ENCODE results near the gene ITPA. TPM values are rescaled to one million over a fixed set of nuclear protein-coding genes. Genes with fewer than 3 reads are reported as not detected.

The ITPA gene
- total and polyA plus RNA-seq, 2 experiments from 2014 or later = 57.5 to 81.7 TPM

DNA sequence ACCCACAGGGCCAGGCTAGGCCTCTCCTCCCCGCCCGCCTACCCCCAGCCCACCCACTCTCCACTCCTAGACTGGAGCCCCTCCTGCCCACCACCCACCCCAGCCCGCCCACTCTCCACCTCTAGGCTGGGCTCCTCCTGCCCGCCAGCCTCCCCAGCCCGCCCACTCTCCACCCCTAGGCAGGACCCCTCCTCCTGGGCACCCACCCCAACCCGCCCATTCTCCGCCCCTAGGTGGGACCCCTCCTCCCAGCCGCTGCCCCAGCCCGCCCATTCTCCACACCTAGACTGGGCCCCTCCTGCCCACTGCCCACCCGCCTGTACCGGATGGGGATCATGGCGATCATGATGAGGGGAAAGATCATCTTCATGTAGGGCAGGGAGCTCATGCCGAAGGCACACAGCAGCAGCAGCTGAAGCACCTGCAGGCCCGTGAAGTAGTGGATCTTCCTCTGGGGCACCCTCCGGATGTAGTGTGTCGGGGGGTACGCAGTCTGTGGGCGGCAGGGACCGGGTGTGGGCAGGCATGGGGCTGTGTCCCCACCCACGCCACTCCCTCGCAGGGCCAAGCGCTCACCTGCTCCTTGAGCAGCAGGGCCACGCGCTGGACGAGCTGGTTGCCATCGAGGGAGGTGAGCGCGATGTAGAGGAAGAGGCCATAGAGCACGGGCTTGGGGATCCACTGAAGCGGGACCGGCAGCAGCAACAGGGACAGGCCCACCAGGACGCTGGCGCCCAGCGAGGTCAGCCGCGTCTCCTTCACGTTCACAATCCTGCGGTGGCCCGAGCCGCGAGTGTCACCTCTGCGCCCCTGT, 18.8 kb downstream of the ITPA start:
- Histone ChIP-seq H3K4me1 (ENCODE audit: insufficient read depth) (no peaks in the 10 kb centered on the region; the same call in 1 of the 2 replicates), H3F3A (replicated peaks; ENCODE audit: low read depth) (no peaks in the 10 kb centered on the region), H4K20me1 (replicated peaks; ENCODE audit: insufficient read depth) (no peaks in the 10 kb centered on the region), H3K9me2 (ENCODE audit: insufficient read depth) (no peaks in the 10 kb centered on the region), H3K36me3 (ENCODE audit: insufficient read depth) (no peaks in the 10 kb centered on the region), H3K4me2 (no peak overlapping the region), H3K79me2 (replicated peaks; ENCODE audit: insufficient read depth) (no peaks in the 10 kb centered on the region), H3K27me3 (ENCODE audit: insufficient read depth) (no peaks in the 10 kb centered on the region), H3K4me3 (no peak overlapping the region), H2AFZ (no peak overlapping the region), H3K27ac (ENCODE audit: low read depth) (no peak overlapping the region)
- Mint-ChIP-seq H3K36me3 (ENCODE audit: low read depth) (peaks cover 17% of the 10 kb centered on the region; the same call in 2 of the 3 replicates), H3K9me3 (no peaks in the 10 kb centered on the region), H3K27ac (no peak overlapping the region), H3K4me3 (no peak overlapping the region), H3K27me3 (ENCODE audit: insufficient read depth, low read depth, poor library complexity) (peaks cover 6% of the 10 kb centered on the region), H3K4me1 (peaks cover 1% of the 10 kb centered on the region; the same call in 1 of the 3 replicates)
- DNase-seq (ENCODE audit: low spot score) = no peak
- ATAC-seq = peak; percentile 31
- TF ChIP-seq CTCF (conservative IDR thresholded peaks at IDR 0.05; ENCODE audit: low read depth in 2 of 2) (no peak), ZNF331 (CRISPR knock-in tag; IDR thresholded peaks at IDR 0.05; ENCODE audit: low read depth) (no peak), STAT1 (IDR thresholded peaks at IDR 0.05; ENCODE audit: unreplicated experiment) (no peak), JUNB (IDR thresholded peaks at IDR 0.05; ENCODE audit: unreplicated experiment) (no peak), NANOG (IDR thresholded peaks at IDR 0.05; ENCODE audit: borderline replicate concordance) (no peak), EZH2phosphoT487 (IDR thresholded peaks at IDR 0.05; ENCODE audit: unreplicated experiment) (no peak), CREB1 (CRISPR knock-in tag; IDR thresholded peaks at IDR 0.05; ENCODE audit: low read depth) (no peak), ETS1 (IDR thresholded peaks at IDR 0.05) (no peak), ZNF114 (CRISPR knock-in tag; IDR thresholded peaks at IDR 0.05) (no peak), EZH2 (IDR thresholded peaks at IDR 0.05; ENCODE audit: low read depth, unreplicated experiment) (no peak), POLR2AphosphoS5 (IDR thresholded peaks at IDR 0.05; ENCODE audit: low read depth) (no peak)
- TF ChIP-seq, protein P1, sequence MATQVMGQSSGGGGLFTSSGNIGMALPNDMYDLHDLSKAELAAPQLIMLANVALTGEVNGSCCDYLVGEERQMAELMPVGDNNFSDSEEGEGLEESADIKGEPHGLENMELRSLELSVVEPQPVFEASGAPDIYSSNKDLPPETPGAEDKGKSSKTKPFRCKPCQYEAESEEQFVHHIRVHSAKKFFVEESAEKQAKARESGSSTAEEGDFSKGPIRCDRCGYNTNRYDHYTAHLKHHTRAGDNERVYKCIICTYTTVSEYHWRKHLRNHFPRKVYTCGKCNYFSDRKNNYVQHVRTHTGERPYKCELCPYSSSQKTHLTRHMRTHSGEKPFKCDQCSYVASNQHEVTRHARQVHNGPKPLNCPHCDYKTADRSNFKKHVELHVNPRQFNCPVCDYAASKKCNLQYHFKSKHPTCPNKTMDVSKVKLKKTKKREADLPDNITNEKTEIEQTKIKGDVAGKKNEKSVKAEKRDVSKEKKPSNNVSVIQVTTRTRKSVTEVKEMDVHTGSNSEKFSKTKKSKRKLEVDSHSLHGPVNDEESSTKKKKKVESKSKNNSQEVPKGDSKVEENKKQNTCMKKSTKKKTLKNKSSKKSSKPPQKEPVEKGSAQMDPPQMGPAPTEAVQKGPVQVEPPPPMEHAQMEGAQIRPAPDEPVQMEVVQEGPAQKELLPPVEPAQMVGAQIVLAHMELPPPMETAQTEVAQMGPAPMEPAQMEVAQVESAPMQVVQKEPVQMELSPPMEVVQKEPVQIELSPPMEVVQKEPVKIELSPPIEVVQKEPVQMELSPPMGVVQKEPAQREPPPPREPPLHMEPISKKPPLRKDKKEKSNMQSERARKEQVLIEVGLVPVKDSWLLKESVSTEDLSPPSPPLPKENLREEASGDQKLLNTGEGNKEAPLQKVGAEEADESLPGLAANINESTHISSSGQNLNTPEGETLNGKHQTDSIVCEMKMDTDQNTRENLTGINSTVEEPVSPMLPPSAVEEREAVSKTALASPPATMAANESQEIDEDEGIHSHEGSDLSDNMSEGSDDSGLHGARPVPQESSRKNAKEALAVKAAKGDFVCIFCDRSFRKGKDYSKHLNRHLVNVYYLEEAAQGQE (IDR thresholded peaks at IDR 0.05; ENCODE audit: unreplicated experiment) = no peak
- TF ChIP-seq, protein P2, sequence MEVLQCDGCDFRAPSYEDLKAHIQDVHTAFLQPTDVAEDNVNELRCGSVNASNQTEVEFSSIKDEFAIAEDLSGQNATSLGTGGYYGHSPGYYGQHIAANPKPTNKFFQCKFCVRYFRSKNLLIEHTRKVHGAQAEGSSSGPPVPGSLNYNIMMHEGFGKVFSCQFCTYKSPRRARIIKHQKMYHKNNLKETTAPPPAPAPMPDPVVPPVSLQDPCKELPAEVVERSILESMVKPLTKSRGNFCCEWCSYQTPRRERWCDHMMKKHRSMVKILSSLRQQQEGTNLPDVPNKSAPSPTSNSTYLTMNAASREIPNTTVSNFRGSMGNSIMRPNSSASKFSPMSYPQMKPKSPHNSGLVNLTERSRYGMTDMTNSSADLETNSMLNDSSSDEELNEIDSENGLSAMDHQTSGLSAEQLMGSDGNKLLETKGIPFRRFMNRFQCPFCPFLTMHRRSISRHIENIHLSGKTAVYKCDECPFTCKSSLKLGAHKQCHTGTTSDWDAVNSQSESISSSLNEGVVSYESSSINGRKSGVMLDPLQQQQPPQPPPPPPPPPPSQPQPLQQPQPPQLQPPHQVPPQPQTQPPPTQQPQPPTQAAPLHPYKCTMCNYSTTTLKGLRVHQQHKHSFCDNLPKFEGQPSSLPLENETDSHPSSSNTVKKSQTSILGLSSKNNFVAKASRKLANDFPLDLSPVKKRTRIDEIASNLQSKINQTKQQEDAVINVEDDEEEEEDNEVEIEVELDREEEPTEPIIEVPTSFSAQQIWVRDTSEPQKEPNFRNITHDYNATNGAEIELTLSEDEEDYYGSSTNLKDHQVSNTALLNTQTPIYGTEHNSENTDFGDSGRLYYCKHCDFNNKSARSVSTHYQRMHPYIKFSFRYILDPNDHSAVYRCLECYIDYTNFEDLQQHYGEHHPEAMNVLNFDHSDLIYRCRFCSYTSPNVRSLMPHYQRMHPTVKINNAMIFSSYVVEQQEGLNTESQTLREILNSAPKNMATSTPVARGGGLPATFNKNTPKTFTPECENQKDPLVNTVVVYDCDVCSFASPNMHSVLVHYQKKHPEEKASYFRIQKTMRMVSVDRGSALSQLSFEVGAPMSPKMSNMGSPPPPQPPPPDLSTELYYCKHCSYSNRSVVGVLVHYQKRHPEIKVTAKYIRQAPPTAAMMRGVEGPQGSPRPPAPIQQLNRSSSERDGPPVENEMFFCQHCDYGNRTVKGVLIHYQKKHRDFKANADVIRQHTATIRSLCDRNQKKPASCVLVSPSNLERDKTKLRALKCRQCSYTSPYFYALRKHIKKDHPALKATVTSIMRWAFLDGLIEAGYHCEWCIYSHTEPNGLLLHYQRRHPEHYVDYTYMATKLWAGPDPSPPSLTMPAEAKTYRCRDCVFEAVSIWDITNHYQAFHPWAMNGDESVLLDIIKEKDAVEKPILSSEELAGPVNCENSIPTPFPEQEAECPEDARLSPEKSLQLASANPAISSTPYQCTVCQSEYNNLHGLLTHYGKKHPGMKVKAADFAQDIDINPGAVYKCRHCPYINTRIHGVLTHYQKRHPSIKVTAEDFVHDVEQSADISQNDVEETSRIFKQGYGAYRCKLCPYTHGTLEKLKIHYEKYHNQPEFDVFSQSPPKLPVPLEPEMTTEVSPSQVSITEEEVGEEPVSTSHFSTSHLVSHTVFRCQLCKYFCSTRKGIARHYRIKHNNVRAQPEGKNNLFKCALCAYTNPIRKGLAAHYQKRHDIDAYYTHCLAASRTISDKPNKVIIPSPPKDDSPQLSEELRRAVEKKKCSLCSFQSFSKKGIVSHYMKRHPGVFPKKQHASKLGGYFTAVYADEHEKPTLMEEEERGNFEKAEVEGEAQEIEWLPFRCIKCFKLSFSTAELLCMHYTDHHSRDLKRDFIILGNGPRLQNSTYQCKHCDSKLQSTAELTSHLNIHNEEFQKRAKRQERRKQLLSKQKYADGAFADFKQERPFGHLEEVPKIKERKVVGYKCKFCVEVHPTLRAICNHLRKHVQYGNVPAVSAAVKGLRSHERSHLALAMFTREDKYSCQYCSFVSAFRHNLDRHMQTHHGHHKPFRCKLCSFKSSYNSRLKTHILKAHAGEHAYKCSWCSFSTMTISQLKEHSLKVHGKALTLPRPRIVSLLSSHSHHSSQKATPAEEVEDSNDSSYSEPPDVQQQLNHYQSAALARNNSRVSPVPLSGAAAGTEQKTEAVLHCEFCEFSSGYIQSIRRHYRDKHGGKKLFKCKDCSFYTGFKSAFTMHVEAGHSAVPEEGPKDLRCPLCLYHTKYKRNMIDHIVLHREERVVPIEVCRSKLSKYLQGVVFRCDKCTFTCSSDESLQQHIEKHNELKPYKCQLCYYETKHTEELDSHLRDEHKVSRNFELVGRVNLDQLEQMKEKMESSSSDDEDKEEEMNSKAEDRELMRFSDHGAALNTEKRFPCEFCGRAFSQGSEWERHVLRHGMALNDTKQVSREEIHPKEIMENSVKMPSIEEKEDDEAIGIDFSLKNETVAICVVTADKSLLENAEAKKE (CRISPR knock-in tag; IDR thresholded peaks at IDR 0.05) = no peak

All from GM23338 (cell line).